ENCODE results near the gene GLS. TPM values are rescaled to one million over a fixed set of nuclear protein-coding genes. Genes with fewer than 3 reads are reported as not detected.
A peak's percentile ranks its signal among the peaks of the same experiment; 100 is the strongest.

The GLS gene
- total RNA-seq: 100 to 1,000 TPM; 175 to 274 (median 197) TPM

DNA sequence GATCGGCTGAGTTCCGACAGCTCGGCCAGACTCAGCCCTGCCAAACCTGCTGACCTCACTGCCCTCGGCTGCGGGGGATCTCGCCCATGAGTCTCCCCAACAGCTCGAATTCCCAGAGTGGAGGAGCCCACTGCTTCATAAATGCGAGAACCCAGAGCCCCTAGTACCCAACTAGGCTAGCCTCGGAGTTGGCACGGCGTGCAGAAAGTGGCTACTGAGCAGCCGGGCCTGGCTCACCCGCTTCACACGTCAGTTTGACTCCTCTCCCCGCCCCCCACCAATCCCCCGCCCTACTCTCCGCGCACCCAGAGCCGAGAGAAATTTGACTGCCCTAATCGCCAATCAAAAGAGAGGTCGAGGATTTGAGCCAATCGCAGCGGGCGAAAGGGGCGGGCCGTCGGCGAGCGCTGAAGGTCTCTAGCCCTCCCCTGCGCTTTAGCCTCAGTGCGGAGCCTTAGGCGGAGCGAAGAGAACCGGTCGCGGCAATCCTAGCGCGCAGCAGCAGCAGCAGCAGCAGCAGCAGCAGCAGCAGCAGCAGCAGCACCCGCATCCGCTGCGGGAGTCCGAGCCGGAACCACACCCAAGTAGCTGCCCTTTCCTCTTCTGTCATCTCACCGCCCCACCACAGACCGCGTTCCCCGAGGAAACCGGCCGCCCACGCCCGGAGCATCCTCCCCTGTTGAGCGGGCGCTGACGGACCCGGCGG lies at the start of gene GLS:
Gene GLS, plus strand, starts transcription at position 444 of the 706 bp plus-strand sequence. CDS start 264 bp downstream, outside the sequence.
- intact Hi-C loops (cut with DNase I): loop anchor here (5.0 kb wide), 1 partner anchor 132 kb away; the partner anchor contains the start of gene STAT1
- peak; percentile 97 for DNase-seq
- 0 to 2% methylated on average over 7 to 23 of the region's 56 CpGs for WGBS, 2 donors
- TF ChIP-seq CTCF (IDR thresholded peaks at IDR 0.05) (no peak), POLR2A (IDR thresholded peaks at IDR 0.05) (peak; percentile 97 to 99)
- peaks cover 12 to 28% of the 10 kb centered on the region in 2 donors for H3K4me1 ChIP-seq
- peak within 1 kb of the TSS; percentile 62 to 91 (median 71) for H3K4me3 ChIP-seq (replicated peaks in 1 of 3)
- H3K27me3 ChIP-seq: no peaks in the 10 kb centered on the region
- H3K9me3 ChIP-seq: no peaks in the 10 kb centered on the region
- no peaks in the 10 kb centered on the region for H3K36me3 ChIP-seq
- peak within 1 kb of the TSS; percentile 95 to 100 (median 99) for H3K27ac ChIP-seq

DNA sequence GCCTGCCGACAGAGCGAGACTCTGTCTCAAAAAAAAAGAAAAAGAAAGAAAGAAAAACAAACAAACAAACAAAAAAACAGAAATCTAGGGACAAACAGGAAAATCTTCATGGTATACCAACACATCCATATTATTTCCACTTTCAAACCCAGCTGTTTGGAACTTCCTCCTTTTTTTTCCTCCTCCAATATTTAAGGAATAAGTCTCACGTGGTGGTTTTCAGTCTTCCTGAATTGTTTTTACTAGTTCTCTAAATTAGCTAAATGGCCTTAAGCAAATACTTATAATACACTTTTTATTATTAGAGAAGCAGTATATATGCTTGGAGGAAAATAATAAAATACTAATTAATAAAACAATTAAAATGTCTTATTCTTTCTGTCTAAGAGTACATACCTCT lies 48.7 kb upstream of the GLS start:
- intact Hi-C loops (cut with DNase I): no loop called here
- H3K4me3 ChIP-seq (replicated peaks in 1 of 3): no peak overlapping the region
- H3K27ac ChIP-seq: no peak overlapping the region
- 90 to 93% methylated on average over 3 of the region's 3 CpGs for WGBS, 2 donors
- no peak for DNase-seq
- H3K4me1 ChIP-seq: peaks cover 9 to 10% of the 10 kb centered on the region in 2 donors
- H3K36me3 ChIP-seq: no peaks in the 10 kb centered on the region
- H3K27me3 ChIP-seq: no peaks in the 10 kb centered on the region
- TF ChIP-seq POLR2A (IDR thresholded peaks at IDR 0.05): no peak
- no peaks in the 10 kb centered on the region for H3K9me3 ChIP-seq

DNA sequence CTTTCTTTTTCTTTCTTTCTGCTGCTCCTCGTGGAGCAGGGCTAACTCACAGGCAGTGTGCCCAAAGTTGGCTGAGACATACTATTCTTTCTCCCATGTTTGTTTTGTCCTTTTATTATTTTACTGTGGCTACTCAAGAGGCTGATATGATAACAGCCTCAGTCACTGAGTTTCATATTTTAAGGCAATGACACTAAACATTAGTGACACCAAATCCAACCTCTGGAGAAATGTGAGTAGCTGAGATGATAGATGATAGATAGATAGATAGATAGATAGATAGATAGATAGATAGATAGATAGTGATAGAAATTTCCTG lies 45.8 kb upstream of the GLS start:
- 30 to 44% methylated on average over 1 of the region's 1 CpG for WGBS, 2 donors
- intact Hi-C loops (cut with DNase I): no loop called here
- TF ChIP-seq CTCF (IDR thresholded peaks at IDR 0.05) (no peak), POLR2A (IDR thresholded peaks at IDR 0.05) (no peak)
- peaks cover 4 to 7% of the 10 kb centered on the region in 2 donors for H3K4me1 ChIP-seq
- H3K9me3 ChIP-seq: no peaks in the 10 kb centered on the region
- DNase-seq: peak in 1 of 2 donors; percentile 11
- H3K27me3 ChIP-seq: no peaks in the 10 kb centered on the region
- no peak overlapping the region for H3K27ac ChIP-seq
- no peaks in the 10 kb centered on the region for H3K36me3 ChIP-seq
- no peak overlapping the region for H3K4me3 ChIP-seq (replicated peaks in 1 of 3)

GRCh38 chr2:190835303-190835930 lies 45.2 kb upstream of the GLS start:
- intact Hi-C loops (cut with DNase I): no loop called here
- DNase-seq: peak; percentile 36 to 59
- no peak overlapping the region for H3K27ac ChIP-seq

DNA sequence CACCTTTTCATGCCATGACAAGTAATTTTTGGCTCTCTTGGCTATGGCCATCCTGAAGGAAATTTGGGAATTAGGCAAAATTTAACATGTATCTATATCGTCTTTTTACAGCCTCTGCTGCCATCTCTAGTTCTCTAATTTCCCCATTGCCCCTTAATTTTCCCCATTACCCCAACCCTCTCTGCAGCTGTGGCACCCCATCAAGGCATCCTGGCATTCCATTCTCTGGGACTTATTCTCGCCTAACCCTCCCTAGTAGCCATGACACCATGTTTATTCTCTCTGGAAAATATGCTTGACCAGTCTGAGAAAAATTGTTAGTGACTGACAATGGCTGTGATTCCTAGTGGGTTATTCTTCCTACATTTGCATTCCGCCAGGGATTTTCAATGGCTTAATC lies 43.9 kb upstream of the GLS start:
- no peak for TF ChIP-seq POLR2A (IDR thresholded peaks at IDR 0.05)
- TF ChIP-seq CTCF (IDR thresholded peaks at IDR 0.05): no peak
- intact Hi-C loops (cut with DNase I): no loop called here
- WGBS, 2 donors: 79 to 97% methylated on average over 3 of the region's 3 CpGs

More at GRCh38 chr2:190835303-190835930, 45.2 kb upstream of the GLS start:
- Histone ChIP-seq H3K4me1 (peaks cover 4 to 8% of the 10 kb centered on the region in 2 donors), H3K27me3 (no peaks in the 10 kb centered on the region), H3K4me3 (replicated peaks in 1 of 3) (no peak overlapping the region), H3K36me3 (no peaks in the 10 kb centered on the region), H3K9me3 (no peaks in the 10 kb centered on the region)
- WGBS, 2 donors: 81 to 88% methylated on average over 3 of the region's 3 CpGs
- TF ChIP-seq CTCF (IDR thresholded peaks at IDR 0.05) (no peak), POLR2A (IDR thresholded peaks at IDR 0.05) (no peak)

More for the DNA sequence above, 43.9 kb upstream of the GLS start:
- no peaks in the 10 kb centered on the region for H3K27me3 ChIP-seq
- no peak for DNase-seq
- peaks cover 13 to 19% of the 10 kb centered on the region in 2 donors for H3K4me1 ChIP-seq
- no peaks in the 10 kb centered on the region for H3K36me3 ChIP-seq
- no peaks in the 10 kb centered on the region for H3K9me3 ChIP-seq
- H3K27ac ChIP-seq: no peak overlapping the region
- no peak overlapping the region for H3K4me3 ChIP-seq (replicated peaks in 1 of 3)

Data from thyroid gland (tissue), 4 donors.